Measurements from ENCODE around the gene SETBP1. TPM values are rescaled to one million over a fixed set of nuclear protein-coding genes. Genes with fewer than 3 reads are reported as not detected.

SETBP1 gene
- total and polyA plus RNA-seq, 8 donors = 1.4 to 66.5 (median 20.1) TPM

DNA sequence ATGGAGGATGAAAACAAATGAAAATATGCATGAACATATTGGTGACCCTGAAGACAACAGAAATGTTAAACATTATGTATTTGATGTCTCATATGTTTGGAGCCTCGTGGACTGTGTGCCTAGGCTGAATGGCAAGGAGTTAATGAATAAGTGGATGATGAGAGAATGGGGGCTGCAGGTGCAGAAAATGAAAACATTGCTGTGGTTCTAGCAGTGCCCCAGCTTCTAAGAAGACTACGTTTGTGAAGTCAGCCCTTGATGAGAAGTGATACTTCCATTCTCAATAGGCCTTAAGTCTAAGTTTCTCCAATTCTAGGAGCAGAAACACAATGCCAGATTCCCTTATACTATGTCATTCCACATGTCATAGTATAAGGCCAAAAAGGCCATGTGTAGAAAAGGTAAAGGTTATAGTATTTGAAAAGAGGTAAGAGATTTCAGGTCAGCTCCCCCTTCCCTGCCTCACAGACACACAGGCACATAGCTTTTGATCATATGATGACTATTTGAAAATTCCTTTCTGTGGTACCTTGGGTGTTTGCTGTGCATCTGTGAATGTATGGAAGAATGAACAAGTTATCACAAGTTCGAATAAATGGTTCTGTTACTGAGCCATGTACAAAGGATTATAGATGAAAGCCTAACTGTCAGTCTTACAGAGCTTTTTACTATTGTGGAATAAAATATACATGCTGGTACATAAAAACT is 280.8 kb downstream of the SETBP1 start:
- TF ChIP-seq EP300 (IDR thresholded peaks at IDR 0.05) (no peak), CTCF (IDR thresholded peaks at IDR 0.05) (no peak), POLR2A (IDR thresholded peaks at IDR 0.05) (no peak), POLR2AphosphoS5 (IDR thresholded peaks at IDR 0.05) (no peak)
- Histone ChIP-seq H3K4me3 (no peak overlapping the region), H3K27me3 (no peaks in the 10 kb centered on the region), H3K4me1 (peaks cover 0 to 13% (median 3%) of the 10 kb centered on the region in 4 donors), H3K9me3 (no peaks in the 10 kb centered on the region), H3K27ac (no peak overlapping the region), H3K36me3 (no peaks in the 10 kb centered on the region)
- intact Hi-C loops (cut with DNase I; ENCODE audit: low total_unique reads) = no loop called here
- 83 to 92% (median 89%) methylated on average over 3 of the region's 3 CpGs for WGBS, 5 donors
- DNase-seq = no peak

- intact Hi-C loops (cut with DNase I; ENCODE audit: low total_unique reads) = no loop called here
- Histone ChIP-seq H3K9me3 (no peaks in the 10 kb centered on the region), H3K27me3 (no peaks in the 10 kb centered on the region), H3K27ac (no peak overlapping the region), H3K4me3 (no peak overlapping the region), H3K36me3 (no peaks in the 10 kb centered on the region), H3K4me1 (peaks cover 7 to 29% (median 22%) of the 10 kb centered on the region in 4 donors)
- DNase-seq = no peak
- 88 to 95% (median 90%) methylated on average over 1 of the region's 1 CpG for WGBS, 5 donors
- TF ChIP-seq POLR2A (IDR thresholded peaks at IDR 0.05) (no peak), CTCF (IDR thresholded peaks at IDR 0.05) (no peak), EP300 (IDR thresholded peaks at IDR 0.05) (no peak), POLR2AphosphoS5 (IDR thresholded peaks at IDR 0.05) (no peak)
These were observed 286.9 kb downstream of the SETBP1 start for GRCh38 chr18:44967599-44967998.

GRCh38 chr18:44968336-44968735 is 287.6 kb downstream of the SETBP1 start:
- Histone ChIP-seq H3K4me1 (peaks cover 7 to 29% (median 22%) of the 10 kb centered on the region in 4 donors), H3K36me3 (no peaks in the 10 kb centered on the region), H3K27me3 (no peaks in the 10 kb centered on the region), H3K9me3 (no peaks in the 10 kb centered on the region), H3K4me3 (no peak overlapping the region), H3K27ac (peak overlapping the region in 3 of 5 donors; percentile 9 to 62 (median 60))
- TF ChIP-seq CTCF (IDR thresholded peaks at IDR 0.05) = no peak
- no peak for TF ChIP-seq EP300 (IDR thresholded peaks at IDR 0.05)
- no peak for TF ChIP-seq POLR2AphosphoS5 (IDR thresholded peaks at IDR 0.05)
- no peak for TF ChIP-seq POLR2A (IDR thresholded peaks at IDR 0.05)
- WGBS, 5 donors = 31 to 75% (median 48%) methylated on average over 2 of the region's 2 CpGs
- DNase-seq = no peak
- intact Hi-C loops (cut with DNase I; ENCODE audit: low total_unique reads) = no loop called here

- intact Hi-C loops (cut with DNase I; ENCODE audit: low total_unique reads) = no loop called here
- 27 to 45% (median 42%) methylated on average over 5 of the region's 5 CpGs for WGBS, 5 donors
- peak overlapping the region; percentile 52 to 85 (median 60) for H3K27ac ChIP-seq
- H3K9me3 ChIP-seq = no peaks in the 10 kb centered on the region
- H3K36me3 ChIP-seq = no peaks in the 10 kb centered on the region
- H3K4me3 ChIP-seq = no peak overlapping the region
- TF ChIP-seq EP300 (IDR thresholded peaks at IDR 0.05) (no peak), CTCF (IDR thresholded peaks at IDR 0.05) (no peak), POLR2A (IDR thresholded peaks at IDR 0.05) (no peak), POLR2AphosphoS5 (IDR thresholded peaks at IDR 0.05) (peak in 1 of 3 donors; percentile 43)
- DNase-seq = peak; percentile 21 to 43
- H3K27me3 ChIP-seq = no peaks in the 10 kb centered on the region
- H3K4me1 ChIP-seq = peaks cover 7 to 29% (median 24%) of the 10 kb centered on the region in 4 donors
These were observed 288.6 kb downstream of the SETBP1 start for GRCh38 chr18:44969214-44969795.

Data from stomach (tissue), 9 donors.